Measurements from ENCODE around the gene AHCYL2.
"Not testable (repeated sequence)": the region's sequence is repeated elsewhere in the genome, so short reads cannot be mapped to it uniquely, and the experiment has no call there.

AHCYL2 gene

DNA sequence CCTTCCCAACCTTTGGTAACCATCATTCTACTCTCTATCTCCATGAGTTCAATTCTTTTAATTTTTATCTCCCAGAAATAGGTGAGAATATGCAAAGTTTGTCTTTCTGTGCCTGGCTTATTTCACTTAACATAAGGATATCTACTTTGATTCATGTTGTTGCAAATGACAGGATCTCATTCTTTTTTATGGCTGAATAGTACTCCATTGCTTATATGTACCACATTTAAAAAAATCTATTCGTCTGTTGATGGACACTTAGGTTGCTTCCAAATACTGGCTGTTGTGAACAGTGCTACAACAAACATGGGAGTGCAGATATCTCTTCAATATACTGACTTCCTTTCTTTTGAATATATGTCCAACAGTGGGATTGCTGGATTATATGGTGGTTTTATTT is 75.5 kb downstream of the AHCYL2 start:
- H3K9me3 ChIP-seq (ENCODE audit: insufficient read depth, low read depth, low read length); H3K9ac ChIP-seq (ENCODE audit: low read depth, low read length); H3K4me1 ChIP-seq (ENCODE audit: insufficient read depth, low read length); H3K36me3 ChIP-seq (ENCODE audit: insufficient read depth, low read depth, low read length); H3K4me3 ChIP-seq (ENCODE audit: low read length); H3K27ac ChIP-seq (ENCODE audit: low read length); H3K27me3 ChIP-seq (ENCODE audit: insufficient read depth, low read length): not testable (repeated sequence)

DNA sequence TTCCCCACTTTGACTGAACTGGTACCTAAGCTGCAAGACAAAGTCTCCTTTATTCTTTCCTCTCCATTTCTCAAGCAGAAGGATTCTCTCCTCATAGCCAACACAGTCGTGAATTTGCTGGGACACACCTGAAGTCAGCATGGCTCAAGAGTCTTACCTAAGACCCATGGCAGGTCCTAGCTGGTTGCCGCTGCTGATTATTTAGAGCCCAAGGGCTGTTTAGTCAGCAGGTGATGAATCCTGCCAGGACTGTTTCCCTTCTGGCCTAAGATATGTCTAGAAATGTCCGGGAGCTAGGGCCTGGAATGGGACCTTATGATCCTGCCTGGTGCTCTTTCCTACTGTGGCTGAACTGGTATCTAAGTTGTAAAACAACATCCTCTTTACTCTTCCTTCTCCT is 82.8 kb downstream of the AHCYL2 start:
- Histone ChIP-seq H3K4me1 (ENCODE audit: insufficient read depth, low read length) (no peaks in the 10 kb centered on the region), H3K4me3 (ENCODE audit: low read length) (no peak overlapping the region), H3K36me3 (ENCODE audit: insufficient read depth, low read depth, low read length) (no peaks in the 10 kb centered on the region), H3K27me3 (ENCODE audit: insufficient read depth, low read length) (no peaks in the 10 kb centered on the region), H3K9me3 (ENCODE audit: insufficient read depth, low read depth, low read length) (no peaks in the 10 kb centered on the region), H3K9ac (ENCODE audit: low read depth, low read length) (no peak overlapping the region), H3K27ac (ENCODE audit: low read length) (no peak overlapping the region)

DNA sequence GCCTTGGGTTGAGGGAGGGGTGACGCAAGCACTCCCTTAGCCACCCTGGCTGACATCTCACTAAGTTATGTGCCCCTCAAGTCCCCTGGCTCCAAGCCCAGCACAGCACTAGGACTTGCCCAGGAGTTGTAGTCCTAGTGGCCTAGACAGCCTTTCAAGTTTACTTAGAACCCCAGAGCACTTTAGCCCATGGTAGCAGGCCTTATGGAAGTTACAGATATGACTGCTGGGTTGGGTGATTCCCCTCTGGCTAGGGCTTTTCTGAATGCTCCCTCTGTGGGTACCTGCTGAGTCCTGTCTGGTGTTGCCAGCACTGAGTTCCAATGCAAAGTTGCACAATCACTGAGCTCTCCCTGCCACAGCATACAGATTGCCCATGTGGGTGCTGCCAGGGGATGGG is 83.2 kb downstream of the AHCYL2 start:
- H3K9me3 ChIP-seq (ENCODE audit: insufficient read depth, low read depth, low read length), result no peaks in the 10 kb centered on the region
- no peaks in the 10 kb centered on the region for H3K36me3 ChIP-seq (ENCODE audit: insufficient read depth, low read depth, low read length)
- H3K4me3 ChIP-seq (ENCODE audit: low read length), result no peak overlapping the region
- no peaks in the 10 kb centered on the region for H3K27me3 ChIP-seq (ENCODE audit: insufficient read depth, low read length)
- no peaks in the 10 kb centered on the region for H3K4me1 ChIP-seq (ENCODE audit: insufficient read depth, low read length)
- no peak overlapping the region for H3K9ac ChIP-seq (ENCODE audit: low read depth, low read length)
- H3K27ac ChIP-seq (ENCODE audit: low read length), result no peak overlapping the region

DNA sequence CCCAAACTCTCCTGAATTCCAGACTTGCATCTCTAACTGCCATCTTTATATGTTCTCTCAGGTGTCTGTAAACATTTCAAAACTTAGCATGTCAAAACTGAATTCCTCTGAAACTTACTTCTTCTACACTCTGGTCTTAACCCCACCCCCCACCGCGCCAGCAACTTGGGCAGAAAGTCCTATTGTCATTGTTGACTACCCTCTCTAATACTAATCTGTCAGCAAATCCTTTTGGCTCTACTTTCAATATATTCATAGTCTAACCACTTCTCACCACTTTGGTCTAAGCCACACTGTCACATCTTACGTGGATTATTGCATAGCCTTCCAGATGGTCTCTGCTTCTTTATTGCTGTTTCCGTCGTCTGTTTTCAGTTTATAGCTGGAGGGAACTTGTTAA is 86.6 kb downstream of the AHCYL2 start:
- Histone ChIP-seq H3K9me3 (ENCODE audit: insufficient read depth, low read depth, low read length) (no peaks in the 10 kb centered on the region), H3K27me3 (ENCODE audit: insufficient read depth, low read length) (no peaks in the 10 kb centered on the region), H3K27ac (ENCODE audit: low read length) (no peak overlapping the region), H3K36me3 (ENCODE audit: insufficient read depth, low read depth, low read length) (no peaks in the 10 kb centered on the region), H3K4me1 (ENCODE audit: insufficient read depth, low read length) (no peaks in the 10 kb centered on the region), H3K4me3 (ENCODE audit: low read length) (no peak overlapping the region), H3K9ac (ENCODE audit: low read depth, low read length) (no peak overlapping the region)

DNA sequence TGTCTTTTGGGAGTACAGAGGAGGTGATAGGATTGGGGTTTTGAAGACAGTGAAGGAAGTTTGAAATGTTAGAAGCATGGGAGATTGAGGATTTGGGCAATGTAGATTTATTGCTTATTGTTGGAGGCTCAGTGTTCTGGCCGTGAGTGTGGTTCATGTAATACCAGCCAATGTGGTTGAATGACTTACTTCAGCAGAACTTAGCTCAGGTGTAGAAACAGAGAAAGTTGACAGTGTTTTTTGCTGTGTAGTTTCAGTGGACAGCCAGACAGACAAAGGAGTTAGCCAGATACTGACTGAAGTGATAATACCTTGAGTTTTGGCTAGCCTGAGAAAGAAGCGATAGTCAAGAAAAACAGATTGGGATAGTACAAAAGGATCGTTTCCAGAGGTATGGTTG is 88.5 kb downstream of the AHCYL2 start:
- no peaks in the 10 kb centered on the region for H3K36me3 ChIP-seq (ENCODE audit: insufficient read depth, low read depth, low read length)
- H3K4me1 ChIP-seq (ENCODE audit: insufficient read depth, low read length), result no peaks in the 10 kb centered on the region
- no peak overlapping the region for H3K4me3 ChIP-seq (ENCODE audit: low read length)
- H3K9ac ChIP-seq (ENCODE audit: low read depth, low read length), result no peak overlapping the region
- no peak overlapping the region for H3K27ac ChIP-seq (ENCODE audit: low read length)
- no peaks in the 10 kb centered on the region for H3K27me3 ChIP-seq (ENCODE audit: insufficient read depth, low read length)
- H3K9me3 ChIP-seq (ENCODE audit: insufficient read depth, low read depth, low read length), result no peaks in the 10 kb centered on the region

DNA sequence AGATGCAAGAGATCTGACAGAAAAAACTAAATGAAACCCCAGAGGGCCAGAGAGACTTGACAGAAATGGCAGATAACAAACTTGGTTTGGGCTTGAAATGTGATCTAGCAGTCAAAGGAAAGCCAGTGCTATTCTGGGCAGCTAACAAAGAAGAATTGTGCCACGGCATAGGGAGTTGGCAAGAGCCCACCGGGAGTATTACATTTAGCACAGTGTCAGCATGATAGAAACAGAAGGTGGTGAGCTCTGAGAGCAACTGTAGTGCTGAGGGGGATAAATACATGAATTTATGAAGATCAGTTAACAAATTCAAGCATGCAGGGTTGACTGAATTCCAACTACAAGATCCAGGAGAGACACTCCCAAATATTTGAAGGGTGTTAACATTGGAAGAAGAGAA is 91.1 kb downstream of the AHCYL2 start:
- Histone ChIP-seq H3K9ac (ENCODE audit: low read depth, low read length) (no peak overlapping the region), H3K27ac (ENCODE audit: low read length) (no peak overlapping the region), H3K4me1 (ENCODE audit: insufficient read depth, low read length) (no peaks in the 10 kb centered on the region), H3K36me3 (ENCODE audit: insufficient read depth, low read depth, low read length) (no peaks in the 10 kb centered on the region), H3K9me3 (ENCODE audit: insufficient read depth, low read depth, low read length) (no peaks in the 10 kb centered on the region), H3K27me3 (ENCODE audit: insufficient read depth, low read length) (no peaks in the 10 kb centered on the region), H3K4me3 (ENCODE audit: low read length) (no peak overlapping the region)

DNA sequence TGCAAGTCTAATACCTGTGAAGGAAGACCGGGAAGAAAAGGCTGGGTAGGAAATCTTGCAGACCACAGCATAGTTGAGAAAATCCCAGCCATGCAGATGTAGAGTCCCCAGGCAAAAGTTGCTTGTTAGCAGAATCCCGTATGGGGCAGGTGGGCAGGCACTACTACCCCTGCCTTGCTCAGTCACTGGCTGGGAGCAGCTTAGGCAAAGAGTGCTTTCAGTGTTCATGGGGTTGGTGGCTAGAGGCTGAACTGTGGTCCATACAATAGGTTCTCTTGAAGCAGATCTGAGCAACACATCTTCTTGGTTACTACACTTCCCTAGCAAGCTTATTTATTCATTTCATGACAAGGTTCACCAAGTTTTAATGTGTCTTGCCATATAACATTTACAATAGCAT is 92.6 kb downstream of the AHCYL2 start:
- no peak overlapping the region for H3K9ac ChIP-seq (ENCODE audit: low read depth, low read length)
- no peaks in the 10 kb centered on the region for H3K36me3 ChIP-seq (ENCODE audit: insufficient read depth, low read depth, low read length)
- no peak overlapping the region for H3K27ac ChIP-seq (ENCODE audit: low read length)
- no peaks in the 10 kb centered on the region for H3K27me3 ChIP-seq (ENCODE audit: insufficient read depth, low read length)
- H3K4me3 ChIP-seq (ENCODE audit: low read length), result no peak overlapping the region
- H3K9me3 ChIP-seq (ENCODE audit: insufficient read depth, low read depth, low read length), result no peaks in the 10 kb centered on the region
- no peaks in the 10 kb centered on the region for H3K4me1 ChIP-seq (ENCODE audit: insufficient read depth, low read length)

DNA sequence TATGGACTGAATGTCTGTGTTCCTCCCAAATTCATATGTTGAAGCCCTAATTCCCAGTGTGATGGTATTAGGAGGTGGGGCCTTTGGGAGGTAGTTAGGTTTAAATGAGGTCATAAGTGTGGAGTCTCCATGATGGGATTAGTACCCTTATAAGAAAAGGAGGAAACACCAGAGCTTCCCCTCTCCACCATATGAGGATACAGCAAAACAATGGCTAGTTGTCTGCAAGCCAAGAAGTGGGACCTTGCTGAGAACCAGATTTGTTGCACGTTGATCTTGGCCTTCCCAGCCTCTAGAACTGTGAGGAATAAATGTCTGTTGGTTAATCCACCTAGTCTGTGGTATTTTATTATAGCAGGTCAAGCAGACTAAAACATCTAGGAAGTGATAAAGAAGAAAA is 102.2 kb downstream of the AHCYL2 start:
- H3K4me1 ChIP-seq (ENCODE audit: insufficient read depth, low read length), result no peaks in the 10 kb centered on the region
- no peaks in the 10 kb centered on the region for H3K27me3 ChIP-seq (ENCODE audit: insufficient read depth, low read length)
- H3K9ac ChIP-seq (ENCODE audit: low read depth, low read length), result no peak overlapping the region
- H3K9me3 ChIP-seq (ENCODE audit: insufficient read depth, low read depth, low read length), result peaks cover 10% of the 10 kb centered on the region; the same call in 1 of the 2 replicates
- H3K36me3 ChIP-seq (ENCODE audit: insufficient read depth, low read depth, low read length), result no peaks in the 10 kb centered on the region
- no peak overlapping the region for H3K27ac ChIP-seq (ENCODE audit: low read length)
- H3K4me3 ChIP-seq (ENCODE audit: low read length), result no peak overlapping the region

DNA sequence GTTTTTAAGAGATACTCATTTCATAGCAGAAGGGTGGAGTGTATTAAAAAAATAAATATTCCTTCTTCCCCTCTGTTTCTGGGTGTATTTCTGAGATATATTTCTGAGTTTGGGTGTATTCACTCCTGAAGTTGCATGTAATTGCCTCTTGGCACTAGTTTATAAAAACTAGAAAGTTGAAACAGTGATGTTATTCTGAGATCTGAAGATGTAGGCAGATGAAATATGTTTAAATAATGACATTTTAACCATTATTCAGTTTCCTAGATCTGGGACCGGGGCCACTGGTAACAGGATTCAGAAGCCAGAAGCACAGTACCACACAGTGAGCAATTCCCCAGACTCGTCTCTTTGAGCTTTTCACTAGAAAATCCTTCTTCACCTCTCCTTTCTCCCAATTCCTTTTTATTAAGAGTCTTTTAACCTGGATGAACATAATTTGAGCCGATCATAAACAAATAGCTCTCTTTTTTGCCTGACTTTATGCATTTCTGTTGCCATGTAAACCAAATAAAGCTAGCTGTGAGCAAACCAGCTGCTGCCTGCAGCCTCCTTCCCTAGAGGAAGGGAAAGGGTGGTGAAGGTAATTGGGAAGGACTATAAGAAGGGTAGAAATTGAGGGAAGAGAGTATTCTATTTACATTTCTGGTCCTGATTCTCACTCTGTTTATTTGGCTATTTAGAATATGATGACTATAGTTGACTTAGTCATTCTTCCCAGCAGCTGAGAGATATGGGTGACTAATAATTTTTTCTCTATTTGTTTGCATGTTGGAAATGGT is 107.6 kb downstream of the AHCYL2 start:
- Histone ChIP-seq H3K4me1 (ENCODE audit: insufficient read depth, low read length) (no peaks in the 10 kb centered on the region), H3K27ac (ENCODE audit: low read length) (no peak overlapping the region), H3K9me3 (ENCODE audit: insufficient read depth, low read depth, low read length) (no peaks in the 10 kb centered on the region), H3K36me3 (ENCODE audit: insufficient read depth, low read depth, low read length) (no peaks in the 10 kb centered on the region), H3K27me3 (ENCODE audit: insufficient read depth, low read length) (no peaks in the 10 kb centered on the region), H3K9ac (ENCODE audit: low read depth, low read length) (no peak overlapping the region), H3K4me3 (ENCODE audit: low read length) (no peak overlapping the region)

DNA sequence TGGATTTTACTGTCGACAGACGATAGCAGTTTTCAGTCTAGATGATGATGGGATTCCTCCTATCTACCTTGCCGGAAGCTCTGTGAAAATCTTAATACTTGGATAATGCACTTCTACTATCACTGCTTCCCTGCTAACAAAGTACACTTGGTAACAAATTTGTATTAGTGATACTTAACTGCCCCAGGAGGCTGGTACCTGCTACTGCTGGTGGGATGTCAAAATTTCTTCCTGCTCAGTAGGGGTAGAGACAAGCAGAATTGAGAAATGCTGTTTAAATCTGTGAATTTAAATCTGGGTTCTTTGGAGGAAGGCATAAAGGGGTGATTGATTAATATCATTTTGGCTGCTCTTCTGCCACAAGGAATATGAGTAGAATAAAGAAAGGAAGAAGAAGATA is 109.6 kb downstream of the AHCYL2 start:
- H3K27me3 ChIP-seq (ENCODE audit: insufficient read depth, low read length), result no peaks in the 10 kb centered on the region
- no peaks in the 10 kb centered on the region for H3K4me1 ChIP-seq (ENCODE audit: insufficient read depth, low read length)
- no peak overlapping the region for H3K27ac ChIP-seq (ENCODE audit: low read length)

DNA sequence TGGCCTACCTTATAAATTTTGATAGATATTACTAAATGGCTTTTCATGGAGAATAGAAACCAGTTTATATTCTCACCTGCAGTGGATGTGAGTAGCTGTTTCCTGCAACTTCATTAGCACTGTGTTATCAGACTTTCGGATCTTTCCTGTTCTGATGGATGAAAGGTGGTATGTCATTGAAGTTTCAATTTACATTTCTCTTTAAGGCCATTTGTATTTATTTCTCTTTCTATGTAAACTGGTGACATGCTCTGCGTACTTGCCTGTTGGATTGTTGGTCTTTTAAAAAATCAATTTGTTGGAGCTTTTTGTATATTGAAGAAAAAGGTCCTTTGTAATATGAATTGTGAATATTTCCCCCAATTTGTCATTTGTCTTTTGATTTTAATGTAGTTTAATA is 113.6 kb downstream of the AHCYL2 start:
- H3K9me3 ChIP-seq (ENCODE audit: insufficient read depth, low read depth, low read length), result no peaks in the 10 kb centered on the region
- no peak overlapping the region for H3K9ac ChIP-seq (ENCODE audit: low read depth, low read length)
- H3K4me1 ChIP-seq (ENCODE audit: insufficient read depth, low read length), result peaks cover 15% of the 10 kb centered on the region
- no peak overlapping the region for H3K27ac ChIP-seq (ENCODE audit: low read length)
- no peaks in the 10 kb centered on the region for H3K27me3 ChIP-seq (ENCODE audit: insufficient read depth, low read length)
- H3K36me3 ChIP-seq (ENCODE audit: insufficient read depth, low read depth, low read length), result no peaks in the 10 kb centered on the region
- H3K4me3 ChIP-seq (ENCODE audit: low read length), result no peak overlapping the region

More for the DNA sequence above, 109.6 kb downstream of the AHCYL2 start:
- H3K9me3 ChIP-seq (ENCODE audit: insufficient read depth, low read depth, low read length), result no peaks in the 10 kb centered on the region
- H3K4me3 ChIP-seq (ENCODE audit: low read length), result no peak overlapping the region
- H3K9ac ChIP-seq (ENCODE audit: low read depth, low read length), result no peak overlapping the region
- H3K36me3 ChIP-seq (ENCODE audit: insufficient read depth, low read depth, low read length), result no peaks in the 10 kb centered on the region

DNA sequence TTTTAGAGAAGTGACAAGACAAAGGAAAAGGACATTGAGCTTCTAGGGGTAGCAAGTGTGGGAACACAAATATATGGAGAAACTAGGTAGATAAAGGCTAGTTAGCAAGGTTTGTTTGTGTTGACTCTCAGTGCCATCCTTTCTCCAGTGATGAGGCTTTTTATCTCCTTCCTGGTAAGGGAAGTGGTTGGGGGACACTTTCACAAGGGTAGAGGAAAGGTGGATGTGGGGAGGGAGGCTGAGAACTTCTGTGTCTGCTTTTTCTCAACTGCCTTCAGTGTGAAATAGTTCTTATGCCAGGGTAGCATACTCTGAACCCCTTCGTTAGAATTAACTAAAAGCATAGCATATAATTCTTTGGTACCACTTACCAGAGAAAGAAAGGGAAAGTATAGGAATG is 116.4 kb downstream of the AHCYL2 start:
- H3K36me3 ChIP-seq (ENCODE audit: insufficient read depth, low read depth, low read length), result no peaks in the 10 kb centered on the region
- H3K27ac ChIP-seq (ENCODE audit: low read length), result no peak overlapping the region

More for the DNA sequence above, 116.4 kb downstream of the AHCYL2 start:
- Histone ChIP-seq H3K4me3 (ENCODE audit: low read length) (no peak overlapping the region), H3K9me3 (ENCODE audit: insufficient read depth, low read depth, low read length) (no peaks in the 10 kb centered on the region), H3K4me1 (ENCODE audit: insufficient read depth, low read length) (peaks cover 15% of the 10 kb centered on the region), H3K9ac (ENCODE audit: low read depth, low read length) (no peak overlapping the region), H3K27me3 (ENCODE audit: insufficient read depth, low read length) (no peaks in the 10 kb centered on the region)

All from iPS-20b (cell line).